ENCODE results near the gene MRO. TPM values are rescaled to one million over a fixed set of nuclear protein-coding genes. Genes with fewer than 3 reads are reported as not detected.

MRO gene
- total RNA-seq, 1 donor from 2014 or later, result not detected

DNA sequence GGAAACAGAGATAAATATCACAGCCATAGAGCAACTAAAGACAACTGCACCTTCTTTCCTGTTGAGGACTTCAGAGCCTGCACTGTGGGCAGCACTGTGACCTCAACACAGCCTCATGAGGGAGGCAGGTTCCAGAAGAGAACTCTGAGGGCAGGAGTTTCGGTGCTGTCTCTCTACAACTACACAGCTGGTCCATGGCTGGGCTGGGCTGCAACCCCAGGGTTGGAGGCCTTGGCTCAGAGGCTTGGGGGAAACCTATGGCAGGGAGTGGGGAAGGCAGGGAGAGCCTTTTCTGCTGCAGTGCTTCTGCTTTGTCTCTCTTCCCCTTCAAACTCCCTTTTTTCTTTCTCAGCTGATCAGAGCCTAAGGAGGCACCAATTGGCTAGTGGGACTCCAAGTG is 66.5 kb downstream of the MRO start:
- DNase-seq (ENCODE audit: low spot score, unreplicated experiment), result no peak
- TF ChIP-seq, protein P1, sequence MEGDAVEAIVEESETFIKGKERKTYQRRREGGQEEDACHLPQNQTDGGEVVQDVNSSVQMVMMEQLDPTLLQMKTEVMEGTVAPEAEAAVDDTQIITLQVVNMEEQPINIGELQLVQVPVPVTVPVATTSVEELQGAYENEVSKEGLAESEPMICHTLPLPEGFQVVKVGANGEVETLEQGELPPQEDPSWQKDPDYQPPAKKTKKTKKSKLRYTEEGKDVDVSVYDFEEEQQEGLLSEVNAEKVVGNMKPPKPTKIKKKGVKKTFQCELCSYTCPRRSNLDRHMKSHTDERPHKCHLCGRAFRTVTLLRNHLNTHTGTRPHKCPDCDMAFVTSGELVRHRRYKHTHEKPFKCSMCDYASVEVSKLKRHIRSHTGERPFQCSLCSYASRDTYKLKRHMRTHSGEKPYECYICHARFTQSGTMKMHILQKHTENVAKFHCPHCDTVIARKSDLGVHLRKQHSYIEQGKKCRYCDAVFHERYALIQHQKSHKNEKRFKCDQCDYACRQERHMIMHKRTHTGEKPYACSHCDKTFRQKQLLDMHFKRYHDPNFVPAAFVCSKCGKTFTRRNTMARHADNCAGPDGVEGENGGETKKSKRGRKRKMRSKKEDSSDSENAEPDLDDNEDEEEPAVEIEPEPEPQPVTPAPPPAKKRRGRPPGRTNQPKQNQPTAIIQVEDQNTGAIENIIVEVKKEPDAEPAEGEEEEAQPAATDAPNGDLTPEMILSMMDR (IDR thresholded peaks at IDR 0.05; ENCODE audit: unreplicated experiment), result no peak
- Mint-ChIP-seq H3K27me3 (peaks cover 13% of the 10 kb centered on the region), H3K4me3 (ENCODE audit: low read depth) (no peak overlapping the region), H3K36me3 (ENCODE audit: insufficient read depth) (no peaks in the 10 kb centered on the region), H3K27ac (no peak overlapping the region), H3K4me1 (ENCODE audit: low read depth) (peaks cover 23% of the 10 kb centered on the region), H3K9me3 (ENCODE audit: low read depth) (no peaks in the 10 kb centered on the region)

DNA sequence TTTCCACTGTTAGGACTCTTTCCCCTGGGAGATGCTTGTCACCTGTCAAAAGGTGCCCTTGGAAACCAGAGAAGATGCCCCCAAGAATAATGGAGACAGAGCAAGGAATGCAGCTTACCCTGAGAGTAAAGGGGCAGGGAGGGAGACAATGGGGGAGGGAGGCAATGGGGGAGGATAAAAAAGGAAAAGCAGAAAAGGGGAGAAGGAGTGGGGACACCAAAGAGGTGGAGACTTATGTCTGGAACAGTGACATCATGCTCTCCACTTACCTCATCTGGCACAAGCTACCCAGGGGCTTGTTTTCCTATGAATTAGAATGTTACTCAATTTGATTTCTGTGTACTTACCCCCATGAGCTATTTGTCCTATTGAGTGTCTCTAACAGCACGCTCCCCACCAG is 67.9 kb downstream of the MRO start:
- no peaks in the 10 kb centered on the region for H3K9me3 Mint-ChIP-seq (ENCODE audit: low read depth)
- H3K27me3 Mint-ChIP-seq, result peaks cover 13% of the 10 kb centered on the region
- H3K4me3 Mint-ChIP-seq (ENCODE audit: low read depth), result no peak overlapping the region
- peaks cover 30% of the 10 kb centered on the region for H3K4me1 Mint-ChIP-seq (ENCODE audit: low read depth)
- H3K27ac Mint-ChIP-seq, result no peak overlapping the region
- TF ChIP-seq, protein P1 (IDR thresholded peaks at IDR 0.05; ENCODE audit: unreplicated experiment), result no peak
- no peak for DNase-seq (ENCODE audit: low spot score, unreplicated experiment)
- H3K36me3 Mint-ChIP-seq (ENCODE audit: insufficient read depth), result no peaks in the 10 kb centered on the region

DNA sequence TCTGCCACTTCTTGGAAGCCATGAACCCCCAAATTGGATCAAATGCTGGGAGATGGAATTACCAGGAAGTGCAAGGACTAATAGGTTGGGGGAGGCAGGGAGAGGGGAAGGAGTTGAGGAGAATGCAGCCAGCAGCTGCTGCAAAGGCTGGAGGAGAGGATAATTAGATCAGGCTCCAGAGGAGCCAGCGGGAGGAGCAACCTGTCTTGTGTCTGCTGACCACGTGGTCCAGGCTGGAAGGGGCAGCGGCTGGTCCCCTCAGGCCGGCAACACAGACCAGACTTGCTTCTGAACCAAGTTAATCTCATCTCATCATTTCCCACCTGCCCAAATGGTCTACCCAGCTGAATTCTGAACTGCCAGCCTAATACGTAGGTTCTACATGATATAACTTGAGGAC is 68.3 kb downstream of the MRO start:
- Mint-ChIP-seq H3K36me3 (ENCODE audit: insufficient read depth) (no peaks in the 10 kb centered on the region), H3K27me3 (peaks cover 13% of the 10 kb centered on the region), H3K4me1 (ENCODE audit: low read depth) (peaks cover 33% of the 10 kb centered on the region), H3K27ac (no peak overlapping the region), H3K4me3 (ENCODE audit: low read depth) (no peak overlapping the region), H3K9me3 (ENCODE audit: low read depth) (no peaks in the 10 kb centered on the region)
- TF ChIP-seq, protein P1 (IDR thresholded peaks at IDR 0.05; ENCODE audit: unreplicated experiment), result no peak
- DNase-seq (ENCODE audit: low spot score, unreplicated experiment), result no peak

DNA sequence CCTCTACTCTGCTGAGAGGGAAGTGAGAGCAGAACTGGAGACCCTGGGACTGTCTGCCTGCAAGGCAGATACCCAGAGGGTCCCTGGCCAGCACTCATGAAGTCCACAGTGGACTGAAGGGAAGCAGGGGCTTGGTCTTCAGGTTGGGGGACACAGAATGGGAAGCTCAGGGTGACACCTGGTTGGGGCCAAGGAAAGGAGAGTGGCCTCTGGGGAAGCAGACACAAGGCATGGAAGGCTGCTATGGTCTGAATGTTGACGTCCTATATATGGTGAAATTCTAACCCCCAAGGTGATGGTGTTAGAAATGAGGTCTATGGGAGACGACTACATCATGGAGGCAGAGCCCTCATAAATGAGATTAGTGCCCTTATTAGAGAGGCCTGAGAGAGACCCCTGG is 69.3 kb downstream of the MRO start:
- peaks cover 34% of the 10 kb centered on the region for H3K4me1 Mint-ChIP-seq (ENCODE audit: low read depth)
- DNase-seq (ENCODE audit: low spot score, unreplicated experiment), result no peak
- no peak overlapping the region for H3K27ac Mint-ChIP-seq
- H3K27me3 Mint-ChIP-seq, result peaks cover 12% of the 10 kb centered on the region
- TF ChIP-seq, protein P1 (IDR thresholded peaks at IDR 0.05; ENCODE audit: unreplicated experiment), result no peak
- H3K36me3 Mint-ChIP-seq (ENCODE audit: insufficient read depth), result no peaks in the 10 kb centered on the region
- no peak overlapping the region for H3K4me3 Mint-ChIP-seq (ENCODE audit: low read depth)
- H3K9me3 Mint-ChIP-seq (ENCODE audit: low read depth), result no peaks in the 10 kb centered on the region

DNA sequence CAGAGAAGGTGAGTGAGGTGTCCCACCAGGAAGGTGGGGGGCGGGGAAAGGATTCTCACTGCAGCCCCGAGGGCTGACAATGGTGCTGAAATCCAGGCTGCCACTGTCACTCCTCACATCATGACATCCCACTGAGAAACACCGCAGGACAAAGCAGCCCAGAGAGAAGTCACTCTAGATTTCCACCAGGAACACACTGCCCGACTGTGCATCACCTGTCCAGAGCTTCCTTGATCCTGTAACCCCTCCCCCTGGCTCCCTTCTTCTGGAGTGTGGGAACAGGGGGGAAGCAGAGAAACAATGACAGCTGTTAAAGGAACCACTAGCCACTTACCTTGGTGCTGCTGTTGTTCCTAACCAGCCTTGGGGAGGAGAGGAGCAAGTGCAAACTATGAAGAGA is 69.9 kb downstream of the MRO start:
- Mint-ChIP-seq H3K4me3 (ENCODE audit: low read depth) (no peak overlapping the region), H3K9me3 (ENCODE audit: low read depth) (no peaks in the 10 kb centered on the region), H3K36me3 (ENCODE audit: insufficient read depth) (no peaks in the 10 kb centered on the region), H3K27ac (no peak overlapping the region), H3K27me3 (peaks cover 12% of the 10 kb centered on the region), H3K4me1 (ENCODE audit: low read depth) (peaks cover 34% of the 10 kb centered on the region)
- no peak for DNase-seq (ENCODE audit: low spot score, unreplicated experiment)
- TF ChIP-seq, protein P1 (IDR thresholded peaks at IDR 0.05; ENCODE audit: unreplicated experiment), result no peak

Data from progenitor cell of endocrine pancreas (in vitro differentiated cells).